Renal cortical epithelial cell (primary cell): ENCODE results near the gene RYR1. TPM values are rescaled to one million over a fixed set of nuclear protein-coding genes. Genes with fewer than 3 reads are reported as not detected.
A peak's percentile ranks its signal among the peaks of the same experiment; 100 is the strongest.
"Not testable (repeated sequence)": the region's sequence is repeated elsewhere in the genome, so short reads cannot be mapped to it uniquely, and the experiment has no call there.

Experiments used
- DNase-seq: peaks from one replicate; pipeline ENCODE4 v3.0.0-alpha.2; 2011; ENCODE audit warnings: low read depth
- total RNA-seq: library from RNA; depleted of rRNA; stranded (reverse); fragments of >200 nt; gene quantifications from 2 replicates; pipeline ENCODE4 v1.2.3, GENCODE V29; 2014

RYR1 gene
- total RNA-seq, 1 donor from 2014 or later = 0.10 TPM

GRCh38 chr19:38616265-38616664, 182.8 kb downstream of the RYR1 start:
- DNase-seq = no peak

DNA sequence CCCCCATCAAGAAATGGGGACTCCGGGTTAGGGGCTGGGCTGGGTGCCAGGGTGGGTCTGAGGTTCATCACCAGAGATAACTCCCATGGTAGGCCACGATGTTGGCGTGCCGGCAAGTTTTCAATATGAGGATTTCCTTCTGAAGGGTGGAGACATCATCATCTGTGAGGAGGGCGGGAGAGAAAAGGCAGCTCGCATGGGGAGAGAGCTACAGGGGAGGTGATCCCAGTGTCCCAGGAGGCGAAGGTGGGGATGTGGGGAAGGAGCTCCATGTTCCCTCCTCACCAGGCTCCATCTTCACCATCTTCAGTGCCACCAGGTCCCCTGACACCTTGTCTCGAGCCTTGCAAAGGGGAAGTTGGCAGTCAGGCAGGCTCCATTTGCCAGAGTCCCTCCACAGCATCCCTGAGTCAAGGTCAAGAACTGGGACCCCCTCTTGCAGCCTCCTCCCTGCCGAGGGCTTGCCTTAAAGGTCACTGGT, 183.8 kb downstream of the RYR1 start:
- DNase-seq = no peak

DNA sequence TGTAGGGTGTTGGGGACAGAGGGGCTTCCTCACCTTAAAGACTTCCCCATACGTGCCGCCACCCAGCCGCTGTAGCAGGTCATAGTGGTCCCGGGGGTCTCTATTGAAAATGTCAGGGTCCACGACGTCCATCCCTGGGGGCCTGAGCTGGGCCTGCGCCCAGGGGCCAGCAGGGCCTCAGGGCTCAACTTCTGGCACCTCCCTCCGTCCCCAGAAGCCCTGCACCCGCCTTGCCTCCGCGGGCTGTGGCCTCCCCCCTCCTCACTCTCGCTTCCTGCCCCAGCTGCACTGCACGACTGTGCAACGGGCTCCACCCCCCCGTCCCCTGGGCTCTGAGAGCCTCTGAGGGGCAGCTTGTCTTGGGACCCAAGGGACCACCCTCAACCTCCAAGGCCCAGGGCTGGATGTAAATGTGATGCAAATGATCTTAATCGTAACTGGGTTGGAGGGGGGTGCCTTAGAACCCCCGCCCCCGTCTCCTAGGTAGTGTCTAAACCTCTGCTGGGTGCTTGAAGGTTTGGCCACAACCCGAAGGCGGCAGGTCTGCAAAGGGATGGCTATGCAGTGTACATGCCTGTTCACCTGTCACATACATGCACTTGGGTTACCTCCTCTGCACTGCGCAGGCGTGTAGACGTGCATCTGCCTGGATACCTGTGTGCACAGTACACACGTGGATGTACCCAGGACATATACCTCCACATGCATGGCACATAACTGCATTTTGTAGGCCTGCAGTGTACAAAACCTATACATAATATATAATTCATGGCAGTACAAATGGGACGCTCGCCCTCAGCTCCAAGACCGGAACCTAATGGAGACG, 184.5 kb downstream of the RYR1 start, which contains the start of gene MAP4K1:
MAP4K1 (minus strand) TSS at position 190 of the 826 bp plus-strand sequence; CDS start at position 132, 58 bp downstream.
- no peak for DNase-seq

- peak; percentile 98 for DNase-seq
These were observed 185.3 kb downstream of the RYR1 start, which contains the start of gene EIF3K for GRCh38 chr19:38618590-38619360. TSS of gene EIF3K (plus strand) at chr19:38619188. CDS start at chr19:38619269, 81 bp downstream.

- DNase-seq = no peak
These were observed 186.1 kb downstream of the RYR1 start for GRCh38 chr19:38619361-38620174.

- no peak for DNase-seq
These were observed 191.3 kb downstream of the RYR1 start for GRCh38 chr19:38624822-38625221.

GRCh38 chr19:38626401-38626800, 192.9 kb downstream of the RYR1 start:
- DNase-seq = no peak

DNA sequence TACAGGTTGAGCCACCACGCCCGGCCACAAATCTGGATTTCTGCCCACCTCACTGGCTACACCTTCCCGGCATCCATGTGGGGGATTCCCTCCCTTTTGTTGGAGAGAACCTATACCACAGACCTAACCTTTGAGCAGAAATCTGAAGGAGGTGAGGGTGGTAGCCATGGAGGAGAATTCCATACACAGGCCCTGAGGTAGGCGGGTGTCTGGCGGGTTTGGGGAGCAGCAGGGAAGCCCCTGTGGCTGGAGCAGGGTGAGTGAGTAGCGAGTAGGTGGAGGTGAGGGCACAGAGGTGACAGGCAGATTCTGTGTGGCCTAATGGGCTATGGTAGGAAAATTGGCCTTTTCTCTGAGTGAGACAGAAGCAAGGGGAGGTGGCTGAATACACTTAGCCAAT, 196.1 kb downstream of the RYR1 start:
- DNase-seq = no peak

DNA sequence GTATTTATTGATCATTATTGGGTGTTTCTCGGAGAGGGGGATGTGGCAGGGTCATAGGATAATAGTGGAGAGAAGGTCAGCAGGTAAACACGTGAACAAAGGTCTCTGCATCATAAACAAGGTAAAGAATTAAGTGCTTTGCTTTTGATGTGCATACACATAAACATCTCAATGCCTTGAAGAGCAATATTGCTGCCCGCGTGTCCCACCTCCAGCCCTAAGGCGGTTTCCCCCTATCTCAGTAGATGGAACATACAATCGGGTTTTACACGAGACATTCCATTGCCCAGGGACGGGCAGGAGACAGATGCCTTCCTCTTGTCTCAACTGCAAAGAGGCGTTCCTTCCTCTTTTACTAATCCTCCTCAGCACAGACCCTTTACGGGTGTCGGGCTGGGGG, 197.8 kb downstream of the RYR1 start:
- not testable (repeated sequence) for DNase-seq

DNA sequence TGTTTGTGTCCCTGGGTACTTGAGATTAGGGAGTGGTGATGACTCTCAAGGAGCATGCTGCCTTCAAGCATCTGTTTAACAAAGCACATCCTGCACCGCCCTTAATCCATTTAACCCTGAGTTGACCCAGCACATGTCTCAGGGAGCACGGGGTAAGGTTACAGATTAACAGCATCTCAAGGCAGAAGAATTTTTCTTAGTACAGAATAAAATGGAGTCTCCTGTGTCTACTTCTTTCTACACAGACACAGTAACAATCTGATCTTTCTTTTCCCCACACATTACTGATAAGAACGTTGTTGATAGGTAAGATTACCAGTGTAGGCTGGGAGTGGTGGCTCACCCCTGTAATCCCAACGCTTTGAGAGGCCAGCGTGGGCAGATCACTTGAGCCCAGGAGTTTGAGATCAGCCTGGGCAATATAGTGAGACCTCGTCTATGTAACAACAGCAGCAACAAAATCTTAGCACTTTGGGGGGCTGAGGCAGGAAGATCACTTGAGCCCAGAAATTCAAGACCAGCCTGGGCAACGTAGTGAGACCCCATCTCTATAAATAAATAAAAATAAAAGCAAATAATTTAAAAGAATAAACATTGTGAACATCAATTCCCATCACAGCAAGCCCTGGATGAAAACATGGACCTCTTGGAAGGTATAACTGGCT, 198.5 kb downstream of the RYR1 start:
- DNase-seq = peak; percentile 72

- DNase-seq = no peak
These were observed 199.2 kb downstream of the RYR1 start for GRCh38 chr19:38632476-38633213.

DNA sequence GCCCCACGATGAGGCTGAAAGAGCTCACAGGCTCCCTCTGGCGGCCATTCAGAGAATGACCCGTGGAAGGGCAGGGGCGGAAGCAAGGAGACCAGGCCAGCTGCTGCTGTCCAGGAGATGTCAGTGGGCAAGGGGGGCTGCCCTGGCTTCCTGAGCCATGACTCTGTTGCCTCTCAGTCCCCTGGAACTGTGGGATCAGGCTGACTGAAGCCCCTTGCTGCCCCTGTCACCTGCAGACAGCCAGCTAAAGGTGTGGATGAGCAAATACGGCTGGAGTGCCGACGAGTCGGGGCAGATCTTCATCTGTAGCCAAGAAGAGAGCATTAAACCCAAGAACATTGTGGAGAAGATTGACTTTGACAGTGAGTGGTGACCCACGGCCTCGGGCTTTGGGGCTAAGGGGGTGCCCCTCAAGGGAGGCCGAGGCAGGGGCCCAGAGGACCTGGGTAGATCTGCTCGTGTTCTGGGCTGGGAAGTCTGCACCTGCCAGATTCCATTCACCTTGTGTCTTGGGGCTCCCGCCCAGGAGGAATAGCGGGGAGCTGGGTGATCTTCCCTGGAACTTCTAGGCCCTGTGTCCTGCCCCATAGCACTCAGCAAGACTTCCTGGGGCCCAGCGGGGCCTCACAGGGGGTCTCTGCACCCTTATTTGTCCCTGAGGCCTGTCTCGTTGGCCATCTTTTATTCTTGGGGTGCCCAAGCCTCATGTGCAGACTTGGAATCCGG, 201.4 kb downstream of the RYR1 start:
- peak; percentile 30 for DNase-seq

DNA sequence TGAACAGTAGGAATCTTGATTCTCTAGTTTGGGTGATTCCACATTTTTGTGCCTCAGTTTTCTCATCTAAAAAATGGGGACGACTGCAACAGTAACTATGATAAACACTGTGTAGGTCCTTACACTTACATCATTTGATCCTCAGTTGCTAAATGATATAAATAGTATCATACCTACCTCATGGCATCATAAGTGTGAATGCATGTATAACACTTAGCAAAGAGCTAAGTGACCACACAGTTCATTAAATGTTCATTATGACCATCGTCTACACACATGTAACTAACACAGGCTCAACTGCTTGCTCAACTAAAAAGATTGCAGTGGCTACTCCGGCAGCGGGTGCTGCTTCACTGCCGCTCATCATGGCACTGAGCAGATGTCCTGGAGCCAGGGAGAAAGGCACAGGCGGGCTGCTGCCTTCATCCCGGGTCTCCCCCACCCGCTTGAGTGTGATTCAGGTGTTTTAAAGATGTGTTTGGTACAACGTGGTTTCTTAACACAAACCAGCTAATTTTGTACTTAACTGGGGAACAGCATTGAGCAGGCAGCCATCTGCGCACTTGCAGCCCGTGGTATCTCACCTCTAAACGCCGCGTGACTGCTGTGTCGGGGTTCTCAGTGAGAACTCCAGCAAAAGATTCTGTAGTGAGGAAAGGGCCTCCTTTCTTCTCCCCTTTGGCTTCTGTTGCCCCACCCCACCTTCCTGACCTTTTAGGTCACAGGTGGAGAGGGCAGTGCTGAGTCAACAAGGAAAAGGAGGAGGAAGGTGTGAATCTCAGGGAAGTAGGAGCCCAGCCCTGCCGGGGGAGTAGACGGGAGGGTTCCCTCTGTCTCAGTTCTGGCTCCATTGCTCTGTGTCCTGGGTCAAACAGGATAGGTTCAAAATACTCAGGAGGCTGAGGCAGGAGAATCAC, 202.2 kb downstream of the RYR1 start:
- DNase-seq = no peak

Other genes with a start within 250 kb of the RYR1 start
- gene DPF1, start 209.5 kb upstream of the RYR1 start, total RNA-seq = 0.10 TPM in 1 of 2 replicates, not detected in the other
- 0.75 and 4.5 TPM in 2 replicates for gene PPP1R14A, start 177.3 kb upstream of the RYR1 start, total RNA-seq
- gene SPINT2, start 169.1 kb upstream of the RYR1 start, total RNA-seq = 535 and 1,121 TPM in 2 replicates
- gene C19orf33, start 129.4 kb upstream of the RYR1 start, total RNA-seq = 1.7 and 148 TPM in 2 replicates
- gene YIF1B, start 117.7 kb upstream of the RYR1 start, total RNA-seq = 51.3 and 72.8 TPM in 2 replicates
- gene KCNK6, start 113.8 kb upstream of the RYR1 start, total RNA-seq = 8.4 and 25.5 TPM in 2 replicates
- 0.87 and 1.4 TPM in 2 replicates for gene CATSPERG, start 97.9 kb upstream of the RYR1 start, total RNA-seq
- gene PSMD8, start 59.1 kb upstream of the RYR1 start, total RNA-seq = 206 and 397 TPM in 2 replicates
- 0.80 and 1.7 TPM in 2 replicates for gene GGN, start 45.7 kb upstream of the RYR1 start, total RNA-seq
- 0.17 and 1.4 TPM in 2 replicates for gene SPRED3, start 45.0 kb upstream of the RYR1 start, total RNA-seq
- gene FAM98C, start 30.6 kb upstream of the RYR1 start, total RNA-seq = 7.6 and 8.9 TPM in 2 replicates
- not detected in 2 replicates for gene RASGRP4, start 7.5 kb upstream of the RYR1 start, total RNA-seq
- 0.25 TPM in 1 of 2 replicates, not detected in the other for gene MAP4K1, start 184.3 kb downstream of the RYR1 start, total RNA-seq
- 328 and 420 TPM in 2 replicates for gene EIF3K, start 185.5 kb downstream of the RYR1 start, total RNA-seq
- gene ACTN4, start 214.0 kb downstream of the RYR1 start, total RNA-seq = 513 and 1,377 TPM in 2 replicates